ENCODE measurements around the gene NYAP2. TPM values are rescaled to one million over a fixed set of nuclear protein-coding genes. Genes with fewer than 3 reads are reported as not detected.

Gene NYAP2
- polyA plus RNA-seq, 1 experiment, result not detected

GRCh38 chr2:225510796-225511195, 111.3 kb downstream of the NYAP2 start:
- Histone ChIP-seq H3K27me3 (ENCODE audit: control insufficient read depth, insufficient read depth, low read length) (no peaks in the 10 kb centered on the region), H3K36me3 (ENCODE audit: control insufficient read depth, insufficient read depth, low read length) (no peaks in the 10 kb centered on the region), H3K4me3 (ENCODE audit: low read depth, low read length) (no peak overlapping the region)
- TF ChIP-seq CTCF (IDR thresholded peaks at IDR 0.05; ENCODE audit: insufficient read depth, low read depth, low read length), result no peak
- ChIA-PET POLR2A (no interaction called here), CTCF (no interaction called here)
- DNase-seq (ENCODE audit: low read depth), result no peak

DNA sequence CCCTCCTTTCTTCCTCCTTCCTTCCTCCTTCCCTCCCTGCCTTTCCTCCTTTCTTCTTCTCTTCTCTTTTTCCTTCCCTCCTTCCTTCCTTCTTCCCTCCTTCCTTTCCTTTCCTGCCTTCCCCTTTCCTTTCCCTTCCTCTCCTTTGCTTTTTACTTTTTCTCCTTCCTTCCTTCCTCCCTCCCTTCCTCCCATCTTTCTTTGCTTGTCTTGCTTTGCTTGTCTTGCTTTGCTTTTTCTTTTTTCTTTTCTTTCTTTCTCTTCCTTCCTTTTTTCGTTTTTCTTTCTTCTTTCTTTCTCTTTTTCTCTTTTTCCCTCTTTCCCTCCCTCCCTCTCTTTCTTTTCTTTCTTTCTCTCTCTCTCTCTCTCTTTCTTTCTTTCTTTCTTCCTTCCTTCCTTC, 113.0 kb downstream of the NYAP2 start:
- no peaks in the 10 kb centered on the region for H3K27me3 ChIP-seq (ENCODE audit: control insufficient read depth, insufficient read depth, low read length)
- ChIA-PET CTCF (no interaction called here), POLR2A (no interaction called here)
- H3K36me3 ChIP-seq (ENCODE audit: control insufficient read depth, insufficient read depth, low read length), result no peaks in the 10 kb centered on the region
- DNase-seq (ENCODE audit: low read depth), result no peak
- no peak overlapping the region for H3K4me3 ChIP-seq (ENCODE audit: low read depth, low read length)
- no peak for TF ChIP-seq CTCF (IDR thresholded peaks at IDR 0.05; ENCODE audit: insufficient read depth, low read depth, low read length)

- Histone ChIP-seq H3K4me3 (ENCODE audit: low read depth, low read length) (no peak overlapping the region), H3K36me3 (ENCODE audit: control insufficient read depth, insufficient read depth, low read length) (no peaks in the 10 kb centered on the region), H3K27me3 (ENCODE audit: control insufficient read depth, insufficient read depth, low read length) (no peaks in the 10 kb centered on the region)
- ChIA-PET CTCF (no interaction called here), POLR2A (no interaction called here)
- no peak for TF ChIP-seq CTCF (IDR thresholded peaks at IDR 0.05; ENCODE audit: insufficient read depth, low read depth, low read length)
- DNase-seq (ENCODE audit: low read depth), result no peak
Observed at GRCh38 chr2:225512876-225513540, 113.5 kb downstream of the NYAP2 start.

- Histone ChIP-seq H3K36me3 (ENCODE audit: control insufficient read depth, insufficient read depth, low read length) (no peaks in the 10 kb centered on the region), H3K4me3 (ENCODE audit: low read depth, low read length) (no peak overlapping the region), H3K27me3 (ENCODE audit: control insufficient read depth, insufficient read depth, low read length) (no peaks in the 10 kb centered on the region)
- DNase-seq (ENCODE audit: low read depth), result no peak
- POLR2A ChIA-PET, result no interaction called here
- CTCF ChIA-PET, result no interaction called here
- TF ChIP-seq CTCF (IDR thresholded peaks at IDR 0.05; ENCODE audit: insufficient read depth, low read depth, low read length), result no peak
Observed at GRCh38 chr2:225515033-225515432, 115.5 kb downstream of the NYAP2 start.

DNA sequence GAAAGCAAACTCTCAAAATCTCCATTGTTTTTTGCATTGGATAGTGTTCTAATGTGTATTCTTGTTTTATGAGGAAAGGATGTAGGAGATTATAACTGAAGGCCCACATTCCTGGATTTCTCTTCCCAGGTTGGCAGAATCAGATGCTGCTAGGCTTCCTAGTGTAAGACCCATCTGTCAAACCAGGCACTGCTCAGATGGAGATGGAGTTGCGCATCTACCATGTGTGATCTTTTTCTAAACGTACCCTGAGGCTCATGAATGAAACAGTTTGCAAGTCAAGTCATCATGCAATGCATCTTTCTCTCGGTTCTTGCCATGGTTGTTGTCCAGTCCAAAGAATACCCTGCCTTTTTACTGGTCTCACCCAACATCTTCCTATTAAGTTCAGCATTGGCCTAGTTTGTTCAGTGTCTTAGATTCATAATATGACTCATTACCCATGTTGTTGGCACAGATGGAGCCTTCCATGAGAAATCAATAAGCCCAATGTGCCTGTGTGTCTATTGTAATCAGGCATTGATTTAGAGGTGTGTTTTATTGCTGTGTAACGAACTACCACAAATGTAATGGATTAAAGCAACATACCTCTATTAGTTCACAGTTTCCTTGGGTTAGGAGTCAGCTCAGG, 127.4 kb downstream of the NYAP2 start:
- no peak for DNase-seq (ENCODE audit: low read depth)
- TF ChIP-seq CTCF (IDR thresholded peaks at IDR 0.05; ENCODE audit: insufficient read depth, low read depth, low read length), result no peak
- Histone ChIP-seq H3K27me3 (ENCODE audit: control insufficient read depth, insufficient read depth, low read length) (no peaks in the 10 kb centered on the region), H3K36me3 (ENCODE audit: control insufficient read depth, insufficient read depth, low read length) (no peaks in the 10 kb centered on the region), H3K4me3 (ENCODE audit: low read depth, low read length) (no peak overlapping the region)
- ChIA-PET POLR2A (no interaction called here), CTCF (no interaction called here)
